Activated naive CD4-positive, alpha-beta T cell treated with anti-CD3 and anti-CD28 coated beads, Interleukin-2, amount 50 U/mL, for 16 hours (primary cell): ENCODE results near the gene COBL.

Experiments
- DNase-seq: peaks from one replicate; pipeline ENCODE4 v3.0.0-alpha.2; 2020

Gene COBL

DNA sequence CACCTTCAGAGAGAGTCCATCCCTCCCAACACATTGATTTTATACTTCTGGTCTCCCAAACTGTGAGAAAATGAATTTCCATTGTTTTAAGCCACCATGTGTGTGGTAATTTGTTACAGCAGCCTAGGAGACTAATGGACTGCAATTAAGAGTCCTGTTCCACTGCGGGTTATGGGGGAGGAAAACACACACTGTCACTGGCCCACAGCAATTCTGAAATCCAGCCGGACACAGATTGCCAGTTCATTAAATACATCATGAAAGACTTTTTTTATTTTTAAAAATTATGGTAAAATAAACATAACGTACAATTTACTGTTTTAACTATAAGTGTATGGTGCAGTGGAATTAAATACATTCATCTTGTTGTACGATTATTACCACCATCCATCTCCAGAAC lies 340.5 kb downstream of the COBL start:
- DNase-seq: no peak

DNA sequence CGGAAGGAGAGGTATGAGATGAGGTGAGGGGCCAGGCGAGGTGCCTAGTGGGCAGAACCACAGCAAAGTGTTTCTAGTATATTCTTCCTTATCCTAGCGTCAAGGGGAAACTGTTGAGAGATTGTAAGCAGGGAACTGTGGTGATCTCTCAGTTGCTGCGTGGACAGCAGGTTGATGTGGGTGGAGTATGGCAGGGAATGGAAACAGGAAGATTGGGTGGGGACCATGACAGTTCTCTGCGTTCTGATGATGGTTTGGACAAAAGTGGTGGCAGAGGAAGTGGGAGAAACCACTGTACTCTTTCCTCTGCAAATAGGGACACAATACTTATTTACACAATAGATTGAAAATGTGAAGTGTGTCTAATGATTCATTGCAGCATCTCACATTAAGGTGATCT lies 342.4 kb downstream of the COBL start:
- DNase-seq: no peak

DNA sequence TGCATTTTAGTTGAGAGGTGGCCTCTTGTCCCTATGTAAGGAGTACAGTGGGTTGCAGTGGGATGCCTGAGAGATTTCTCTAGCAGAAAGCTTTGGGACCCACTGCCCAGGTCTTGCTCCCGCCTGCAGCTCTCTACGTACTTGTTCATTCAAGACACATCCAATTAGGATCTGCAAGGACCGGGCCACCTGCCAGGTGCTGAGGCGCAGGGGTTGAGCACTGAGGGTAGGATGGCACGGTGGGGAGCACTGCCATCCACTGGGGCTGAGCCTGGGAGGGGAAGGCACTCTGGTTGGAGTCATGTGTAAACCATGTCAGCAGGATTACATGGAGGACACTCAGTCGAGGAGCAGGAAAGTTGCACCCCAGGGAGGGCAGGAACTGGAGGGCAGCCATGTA lies 342.8 kb downstream of the COBL start:
- DNase-seq: no peak

DNA sequence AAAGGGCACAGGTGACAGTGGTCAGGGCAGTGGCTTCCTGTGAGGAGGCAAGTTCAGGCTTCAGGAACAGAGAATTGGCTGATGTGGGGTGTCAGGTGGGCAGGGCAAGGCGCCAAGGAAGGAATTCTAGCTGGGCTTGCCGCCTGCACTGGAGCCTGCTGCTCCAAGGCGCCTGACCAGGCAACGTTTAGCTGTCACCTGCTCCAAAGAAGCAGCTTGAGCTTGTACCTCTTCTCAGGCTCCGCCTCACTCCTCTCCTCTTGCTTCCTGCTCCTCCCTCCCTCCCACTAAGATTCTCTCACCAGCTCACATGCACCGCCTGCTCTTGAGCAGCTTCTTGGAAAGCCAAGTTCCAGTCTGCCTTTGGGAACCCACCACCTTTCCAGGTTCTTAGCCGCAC lies 346.5 kb downstream of the COBL start:
- DNase-seq: no peak
